Keratinocyte (primary cell): ENCODE measurements around the gene NEGR1.

ENCODE experiments used
- CTCF ChIP-seq, 3 experiments: IDR thresholded peaks in 1 of 3; conservative IDR thresholded peaks in 1 of 3; optimal IDR thresholded peaks in 1 of 3; 2 replicates in 2 of 3; 3 replicates in 1 of 3; pipeline versions ENCODE3 to v1.5.1; 2011; ENCODE audit warnings: low read length in 3 of 3, mild to moderate bottlenecking in 3 of 3, moderate library complexity in 2 of 3, control low read depth in 1 of 3, inconsistent platforms in 1 of 3; ENCODE audit not compliant: insufficient read depth in 2 of 3; ENCODE audit errors: extremely low read depth in 1 of 3
- EZH2 ChIP-seq: IDR thresholded peaks from one replicate; pipeline ENCODE4 v1.6.1; 2012; ENCODE audit warnings: inconsistent platforms, mild to moderate bottlenecking, low read length, moderate library complexity

DNA sequence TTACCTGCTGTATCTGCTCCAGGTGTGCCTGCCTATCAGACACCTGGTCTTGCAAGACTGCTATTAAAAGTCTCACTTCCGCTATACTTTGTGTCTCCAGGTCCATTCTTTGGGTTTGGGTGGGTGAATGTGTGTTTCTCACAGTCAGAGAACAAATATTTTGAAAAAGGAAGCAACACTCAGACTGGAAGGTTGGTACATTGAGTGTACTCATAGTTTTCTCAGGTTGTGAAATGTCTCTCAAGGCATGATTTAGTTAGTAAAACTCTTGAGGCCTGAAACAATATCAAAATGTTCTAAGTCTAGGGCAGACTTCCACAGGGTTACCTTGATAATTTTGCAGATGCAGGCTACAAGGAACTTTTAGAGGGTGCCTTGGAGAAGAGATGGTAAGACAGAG lies 771.6 kb downstream of the NEGR1 start:
- TF ChIP-seq EZH2 (no peak), CTCF (optimal IDR thresholded peaks at IDR 0.05 in 1 of 3, IDR thresholded peaks at IDR 0.05 in 1 of 3, conservative IDR thresholded peaks at IDR 0.05 in 1 of 3; ENCODE audit: extremely low read depth in 1 of 3, insufficient read depth in 2 of 3, low read length in 3 of 3) (no peak)
